Ramos (cell line): Measurements from ENCODE around the gene DIDO1.

Source experiments
- in situ Hi-C: fragments of 300-500 bp; cut with MboI; formaldehyde crosslinking; loops from one replicate; pipeline ENCODE4 v1.14.3; 2022; ENCODE audit warnings: low sequenced_read_pairs; ENCODE audit not compliant: unreplicated experiment

The DIDO1 gene

DNA sequence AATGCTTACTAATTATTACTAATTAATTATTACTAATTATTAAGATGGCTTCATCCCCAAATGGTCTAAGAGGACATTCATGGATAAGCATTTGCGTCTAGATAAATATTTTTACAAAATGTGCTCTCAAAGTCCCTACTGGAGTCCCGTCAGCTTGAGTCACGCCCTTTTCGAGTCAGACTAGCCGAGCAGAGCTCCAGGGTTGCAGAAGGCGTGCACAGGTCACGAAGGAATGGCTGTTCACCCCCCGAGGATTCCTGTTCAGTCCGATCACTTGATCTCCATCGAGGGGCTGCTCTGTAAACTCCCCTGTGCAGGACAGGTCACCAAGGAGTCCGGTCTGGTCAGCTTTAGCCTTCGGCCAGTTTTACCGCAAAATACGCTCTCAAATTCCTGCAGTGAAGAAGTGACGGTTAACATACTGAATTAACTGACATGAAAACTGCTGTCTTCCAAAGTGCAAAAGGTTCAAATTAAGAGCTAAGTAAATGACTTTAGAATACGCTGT, 84.5 kb downstream of the DIDO1 start:
- in situ Hi-C loops: no loop called here

DNA sequence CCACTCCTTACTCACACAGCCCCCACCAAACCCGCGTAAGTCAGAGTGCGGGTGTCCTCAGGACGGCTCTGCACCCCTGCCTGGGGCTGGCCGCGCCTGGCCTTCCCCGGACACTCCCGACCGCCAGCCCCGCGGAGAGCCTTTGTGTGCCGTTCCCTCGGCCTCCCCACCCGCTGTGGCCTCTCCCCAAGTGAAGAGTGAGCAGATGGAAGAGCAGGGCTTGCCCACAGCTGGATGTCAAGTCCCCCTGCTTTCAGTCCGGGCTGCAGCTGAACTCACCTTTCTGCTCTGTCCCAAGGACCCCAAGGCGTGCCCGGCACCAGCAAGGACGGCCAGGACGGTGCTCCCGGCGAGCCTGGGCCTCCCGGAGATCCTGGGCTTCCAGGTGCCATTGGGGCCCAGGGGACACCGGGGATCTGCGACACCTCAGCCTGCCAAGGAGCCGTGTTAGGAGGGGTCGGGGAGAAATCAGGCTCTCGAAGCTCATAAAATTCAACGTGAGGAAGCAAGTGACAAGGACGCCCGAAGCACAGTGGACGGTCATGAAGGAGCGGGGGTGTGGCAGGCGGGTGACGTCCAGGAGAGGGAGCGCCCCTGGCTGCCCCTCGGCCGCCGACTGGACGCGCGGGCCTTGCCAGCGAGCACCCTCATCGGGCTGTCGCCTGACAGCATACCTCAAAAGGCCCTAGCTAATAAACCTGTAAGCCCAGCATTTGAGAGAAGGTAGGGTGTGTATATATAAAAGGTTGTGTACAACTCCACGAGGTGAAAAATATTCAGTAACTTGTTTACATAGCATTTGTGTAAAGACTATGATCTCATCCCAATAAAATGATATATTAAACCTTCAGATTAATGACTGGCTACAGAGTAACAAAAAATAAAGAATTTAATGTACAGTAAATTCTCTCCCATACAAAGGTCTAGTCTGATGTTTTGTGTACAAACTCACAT, 85.8 kb downstream of the DIDO1 start:
- in situ Hi-C loops: no loop called here

DNA sequence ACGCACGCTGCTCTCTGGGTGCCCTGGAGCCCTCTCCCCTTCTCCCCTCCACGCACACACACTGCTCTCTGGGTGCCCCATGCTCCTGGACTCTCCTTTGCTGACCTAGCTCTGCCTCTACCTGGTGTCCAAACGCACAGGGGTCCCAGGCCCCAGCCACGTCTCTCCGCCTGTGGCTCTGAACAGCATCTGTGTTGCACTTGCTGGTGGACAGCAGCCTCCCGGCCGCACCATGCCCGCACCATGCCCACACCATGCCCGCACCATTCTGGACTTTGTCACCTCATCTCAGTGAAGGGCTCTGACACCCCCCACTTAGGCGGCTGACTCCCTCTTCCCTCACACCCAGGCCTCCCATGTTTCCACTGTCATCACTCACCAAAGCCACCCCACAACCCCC, 86.5 kb downstream of the DIDO1 start:
- in situ Hi-C loops: no loop called here

DNA sequence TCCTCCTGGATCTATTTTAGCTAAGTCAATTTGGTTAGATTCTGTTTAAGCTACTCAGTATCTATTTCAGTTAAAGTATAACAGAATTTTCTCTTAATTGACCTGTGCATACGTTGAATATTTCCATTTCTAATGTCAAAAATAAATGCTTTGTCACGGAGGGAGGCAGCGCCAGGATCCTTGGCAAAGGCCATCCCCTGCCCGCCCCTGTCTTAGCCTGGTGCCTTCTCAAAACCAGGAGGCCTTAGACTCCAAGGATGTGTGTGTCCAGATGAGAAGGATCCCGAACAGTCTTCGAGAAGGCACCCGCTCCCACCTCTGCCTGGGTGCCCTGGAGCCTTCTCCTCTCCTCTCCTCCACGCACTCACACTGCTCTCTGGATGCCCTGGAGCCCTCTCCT, 87.0 kb downstream of the DIDO1 start:
- in situ Hi-C loops: no loop called here

DNA sequence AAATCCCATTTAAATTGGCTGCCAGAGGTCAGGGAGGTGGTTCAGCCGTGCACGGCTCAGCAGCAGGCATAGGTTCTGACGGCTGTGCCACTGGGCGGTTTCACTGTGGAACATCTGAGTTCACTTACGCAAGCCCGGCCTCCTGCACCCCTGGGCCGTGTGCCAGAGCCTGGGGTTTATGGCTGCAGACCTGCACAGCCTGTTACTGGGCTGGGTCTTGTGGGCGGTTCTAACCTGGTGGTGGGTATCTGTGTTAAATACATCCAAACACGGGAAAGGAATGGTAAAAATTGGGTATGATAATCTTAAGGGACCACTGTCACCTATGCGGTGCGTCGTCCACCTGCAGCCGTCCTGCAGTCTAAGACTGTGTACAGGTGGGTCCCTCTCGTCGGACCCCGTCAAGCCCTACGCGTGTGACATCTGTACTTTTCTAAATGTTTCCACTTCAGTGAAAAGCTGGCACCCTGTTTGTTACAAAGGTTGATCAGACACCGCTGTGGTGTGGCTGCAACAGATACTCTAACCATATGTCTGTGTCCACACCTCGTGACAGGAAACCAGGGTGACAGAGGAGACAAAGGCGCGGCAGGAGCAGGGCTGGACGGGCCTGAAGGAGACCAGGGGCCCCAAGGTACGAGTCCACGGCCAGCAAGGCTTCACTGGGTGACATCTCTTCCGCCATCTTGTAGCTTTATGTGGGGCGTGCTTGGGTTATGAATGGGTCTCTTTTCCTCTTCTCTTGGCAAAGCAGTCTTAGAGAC, 88.0 kb downstream of the DIDO1 start:
- in situ Hi-C loops: no loop called here

DNA sequence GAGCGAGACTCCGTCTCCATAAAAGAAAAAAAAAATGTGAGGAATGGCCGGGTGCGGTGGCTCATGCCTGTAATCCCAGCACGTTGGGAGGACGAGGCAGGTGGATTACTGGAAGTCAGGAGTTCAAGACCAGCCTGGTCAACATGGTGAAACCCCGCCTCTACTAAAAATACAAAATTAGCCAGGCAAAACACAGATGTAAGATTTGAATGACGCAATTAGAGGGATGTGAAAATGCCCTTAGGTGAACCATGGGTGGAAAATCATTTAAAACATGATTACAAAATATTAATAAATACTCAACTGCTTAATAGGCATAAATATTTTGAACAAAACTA, 88.5 kb downstream of the DIDO1 start:
- in situ Hi-C loops: no loop called here

DNA sequence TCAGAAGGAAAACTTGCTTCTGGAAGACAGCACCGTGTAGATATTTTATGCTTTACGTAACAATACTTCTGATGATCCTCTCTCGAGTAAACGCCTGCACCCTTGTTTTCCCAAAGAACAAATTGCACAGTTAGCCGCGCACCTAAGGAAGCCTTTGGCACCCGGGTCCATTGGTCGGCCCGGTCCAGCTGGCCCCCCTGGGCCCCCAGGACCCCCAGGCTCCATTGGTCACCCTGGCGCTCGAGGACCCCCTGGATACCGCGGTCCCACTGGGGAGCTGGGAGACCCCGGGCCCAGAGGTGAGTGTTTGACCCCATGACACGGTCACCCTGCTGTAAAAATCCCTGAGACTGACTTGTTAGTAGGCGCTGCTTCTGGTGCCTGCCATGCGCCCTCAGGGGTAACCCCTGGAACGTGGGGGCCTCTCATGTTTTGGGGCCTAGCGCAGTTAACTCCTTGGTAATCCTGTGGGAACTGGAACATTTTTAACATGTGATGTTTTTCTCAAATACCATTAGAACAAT, 89.3 kb downstream of the DIDO1 start:
- in situ Hi-C loops: no loop called here

DNA sequence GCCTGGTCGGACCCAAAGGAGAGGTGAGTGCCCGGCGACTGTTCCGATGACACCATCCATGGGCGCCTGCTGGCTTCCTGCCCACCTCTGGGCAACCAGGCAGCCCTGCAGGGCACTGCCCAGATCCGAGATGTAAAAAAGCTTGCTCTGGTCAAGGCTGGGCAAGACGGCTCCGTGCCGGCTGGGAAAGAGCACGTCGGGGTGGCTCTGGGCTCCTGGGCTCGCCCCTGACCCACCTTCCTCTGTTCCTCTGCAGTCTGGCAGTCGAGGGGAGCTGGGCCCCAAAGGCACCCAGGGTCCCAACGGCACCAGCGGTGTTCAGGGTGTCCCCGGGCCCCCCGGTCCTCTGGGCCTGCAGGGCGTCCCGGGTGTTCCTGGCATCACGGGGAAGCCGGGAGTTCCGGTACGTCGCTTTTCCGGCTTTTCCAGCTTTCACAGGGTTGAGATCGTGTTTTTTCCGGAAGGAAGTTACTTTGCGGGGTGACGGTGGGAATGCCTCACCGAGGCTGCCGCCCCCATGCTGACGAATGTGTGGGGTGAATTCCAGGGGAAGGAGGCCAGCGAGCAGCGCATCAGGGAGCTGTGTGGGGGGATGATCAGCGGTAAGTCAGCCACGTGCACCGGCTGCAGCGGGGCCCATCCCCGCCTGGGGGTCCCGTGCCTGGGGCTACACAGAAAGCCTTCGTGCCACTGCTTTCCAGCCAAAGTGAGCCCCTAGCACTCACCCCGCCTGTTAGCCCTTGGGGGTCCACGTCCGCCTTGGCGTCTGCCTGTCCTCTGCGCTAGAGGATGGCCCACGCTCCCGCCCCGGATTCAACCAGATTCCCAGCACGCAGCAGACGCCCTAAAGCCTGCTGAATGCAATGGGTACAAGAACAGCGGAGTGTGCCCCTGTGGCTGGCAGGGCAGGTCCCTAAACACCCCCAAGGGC, 90.1 kb downstream of the DIDO1 start:
- in situ Hi-C loops: no loop called here

DNA sequence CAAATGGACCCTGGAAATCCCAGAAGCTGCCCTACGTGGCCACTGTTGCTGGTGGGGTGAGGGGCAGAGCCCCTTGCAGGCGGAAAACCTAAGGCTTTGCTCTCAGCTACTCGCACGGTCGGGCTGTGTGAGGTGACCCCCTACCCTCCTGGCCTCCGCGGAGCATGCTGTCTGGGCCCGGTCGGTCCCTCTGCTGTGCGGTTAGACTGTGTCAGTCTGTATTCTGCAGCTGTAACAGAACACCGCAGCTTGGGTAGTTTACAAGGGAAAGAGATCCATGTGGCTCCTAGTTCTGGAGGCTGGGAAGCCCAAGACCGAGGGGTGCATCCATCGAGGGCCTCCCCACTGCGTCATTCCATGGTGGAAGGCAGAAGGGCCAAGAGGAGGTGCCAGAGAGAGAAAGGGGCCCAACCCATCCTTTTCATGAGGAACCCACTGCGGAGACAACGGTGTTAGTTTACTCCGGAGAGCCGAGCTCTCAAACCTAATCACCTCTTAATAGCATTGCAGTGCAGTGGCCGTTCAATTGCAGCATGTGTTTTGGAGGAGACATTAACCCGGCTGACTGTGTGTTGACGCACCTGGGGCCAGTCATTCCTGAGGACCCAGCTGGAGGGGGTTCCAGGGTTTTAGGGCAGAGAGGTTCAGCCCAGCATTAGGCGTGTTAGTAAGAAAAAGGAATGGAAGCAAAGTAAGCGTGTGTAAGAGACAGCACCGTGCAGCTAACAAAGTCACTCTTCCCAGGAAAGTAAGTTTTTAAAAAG, 91.2 kb downstream of the DIDO1 start:
- in situ Hi-C loops: no loop called here

DNA sequence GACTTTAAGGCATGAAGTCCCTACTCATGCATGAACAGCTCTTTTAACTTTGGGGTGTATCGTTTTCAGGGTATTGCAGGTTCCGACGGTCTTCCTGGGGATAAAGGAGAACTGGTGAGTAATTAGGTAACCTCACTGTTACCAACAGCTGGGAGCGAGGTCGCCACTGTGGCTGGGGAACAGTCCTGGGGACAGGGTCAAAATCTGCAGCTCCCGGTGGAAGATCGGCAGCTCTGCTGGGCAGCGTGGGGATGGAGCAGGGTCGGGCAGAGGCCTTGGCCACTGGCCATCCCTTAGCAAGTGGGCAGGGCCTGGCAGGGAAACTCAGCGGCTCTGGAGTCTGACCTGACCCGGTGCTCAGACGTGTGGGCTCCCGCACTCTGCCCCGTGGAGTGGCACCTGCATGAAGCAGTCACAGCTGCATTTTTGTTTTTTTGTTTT, 93.3 kb downstream of the DIDO1 start:
- in situ Hi-C loops: no loop called here

DNA sequence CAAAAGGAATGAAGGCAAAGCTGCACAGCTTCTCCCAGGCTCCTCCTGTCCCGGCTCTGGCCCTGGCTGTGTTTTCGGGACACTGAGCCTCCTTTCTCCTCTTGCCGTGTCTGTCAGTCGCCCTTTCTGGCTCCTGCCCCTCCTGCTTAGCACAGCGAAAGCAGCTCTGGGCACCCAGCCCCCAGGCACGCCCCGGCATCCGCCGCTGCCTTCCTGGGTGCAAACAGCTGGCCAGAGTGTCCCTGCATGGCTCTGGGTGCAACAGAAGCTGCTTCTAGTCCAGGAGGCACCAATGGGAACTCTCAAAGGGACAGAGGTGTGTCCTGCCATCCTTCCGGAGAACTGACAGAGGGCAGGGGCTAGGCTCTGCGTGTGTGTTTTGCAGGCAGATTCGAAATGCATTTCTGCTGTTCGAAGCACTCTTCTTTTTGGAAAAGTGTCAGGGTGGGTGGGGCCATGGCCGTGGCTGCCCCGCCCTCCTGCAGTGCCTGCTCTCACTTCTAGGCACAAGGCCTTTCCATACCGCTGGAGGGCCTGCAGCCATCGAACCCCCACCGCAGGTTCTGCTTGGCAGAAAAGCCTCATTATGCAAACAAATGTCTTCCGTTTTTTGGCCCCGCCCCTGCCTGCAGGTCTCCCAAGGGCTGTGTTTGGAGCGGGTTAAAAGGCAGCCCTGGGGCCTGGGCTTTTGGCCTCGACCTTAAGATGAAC, 93.9 kb downstream of the DIDO1 start:
- in situ Hi-C loops: no loop called here

DNA sequence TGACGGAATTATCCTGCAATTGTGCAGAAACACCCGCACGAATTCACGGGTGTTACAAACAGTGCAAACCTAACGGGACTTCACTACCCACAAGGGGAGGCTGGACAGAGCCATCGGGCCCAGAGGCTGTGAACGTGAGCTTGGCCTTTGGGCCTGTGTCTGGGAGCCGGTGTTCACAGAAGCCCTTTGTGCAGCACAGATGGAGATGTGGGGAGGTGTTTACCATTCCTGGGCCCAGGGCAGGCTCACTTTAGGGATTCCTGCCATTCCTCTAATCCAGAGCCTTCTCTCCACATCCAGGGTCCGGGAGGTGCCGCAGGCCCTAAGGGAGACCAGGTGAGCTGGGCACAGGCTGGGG, 94.5 kb downstream of the DIDO1 start:
- in situ Hi-C loops: no loop called here

DNA sequence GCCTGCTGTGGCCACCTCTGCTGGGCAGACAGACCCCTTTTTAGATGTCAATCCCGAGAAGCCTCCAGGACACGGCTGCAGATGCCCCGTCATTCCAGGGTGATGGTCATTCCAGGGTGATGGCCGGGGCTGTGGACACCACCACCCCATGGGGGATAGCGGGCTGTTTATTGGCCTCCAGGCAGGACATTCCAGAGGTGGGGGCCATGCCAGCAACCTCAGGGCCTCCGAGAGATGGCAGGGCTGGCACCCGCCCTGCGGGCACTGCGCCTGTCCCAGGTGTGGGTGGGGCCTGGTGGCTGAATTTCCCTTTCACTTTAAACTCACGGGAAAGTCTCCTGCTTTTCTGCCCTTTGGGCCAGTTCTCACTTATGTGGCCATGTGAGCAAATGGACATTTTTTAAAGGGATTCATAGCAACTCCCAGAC, 94.9 kb downstream of the DIDO1 start:
- in situ Hi-C loops: no loop called here

DNA sequence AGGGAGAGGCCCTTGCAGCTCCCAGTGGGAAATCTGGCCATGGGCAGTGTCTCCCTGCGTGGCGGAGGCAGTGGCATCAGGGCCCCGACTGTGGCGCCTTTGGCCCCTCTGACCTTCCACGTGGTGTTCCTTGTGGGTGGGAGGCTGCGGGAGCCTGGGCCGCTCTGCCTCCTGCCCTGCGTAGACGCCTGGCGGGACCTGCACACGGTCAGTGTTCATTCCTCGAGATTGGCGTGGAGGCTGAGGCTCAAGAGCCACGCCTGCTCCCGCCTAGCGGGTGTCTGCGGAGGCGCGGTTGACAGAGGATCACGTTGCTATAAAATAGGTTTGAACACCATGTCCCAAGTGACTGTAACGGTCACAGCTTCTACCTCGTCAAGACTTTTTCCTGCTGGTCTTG, 95.5 kb downstream of the DIDO1 start:
- in situ Hi-C loops: no loop called here

DNA sequence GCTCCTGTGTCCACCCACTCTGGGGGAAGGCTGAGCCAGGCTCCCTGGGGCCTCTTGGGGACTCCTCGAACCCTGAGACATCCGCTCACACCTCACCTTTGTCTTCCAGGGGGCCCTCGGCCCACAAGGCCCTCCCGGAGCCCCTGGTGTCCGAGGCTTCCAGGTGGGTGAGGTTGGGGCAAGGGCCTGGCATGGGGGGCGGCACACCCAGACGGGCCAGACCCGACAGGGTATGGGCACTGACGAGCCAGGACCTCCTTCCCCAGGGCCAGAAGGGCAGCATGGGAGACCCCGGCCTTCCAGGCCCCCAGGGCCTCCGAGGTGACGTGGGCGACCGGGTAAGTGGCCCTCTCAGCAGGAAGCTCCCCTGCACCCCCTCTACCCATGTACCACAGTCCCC, 96.1 kb downstream of the DIDO1 start:
- in situ Hi-C loops: no loop called here

DNA sequence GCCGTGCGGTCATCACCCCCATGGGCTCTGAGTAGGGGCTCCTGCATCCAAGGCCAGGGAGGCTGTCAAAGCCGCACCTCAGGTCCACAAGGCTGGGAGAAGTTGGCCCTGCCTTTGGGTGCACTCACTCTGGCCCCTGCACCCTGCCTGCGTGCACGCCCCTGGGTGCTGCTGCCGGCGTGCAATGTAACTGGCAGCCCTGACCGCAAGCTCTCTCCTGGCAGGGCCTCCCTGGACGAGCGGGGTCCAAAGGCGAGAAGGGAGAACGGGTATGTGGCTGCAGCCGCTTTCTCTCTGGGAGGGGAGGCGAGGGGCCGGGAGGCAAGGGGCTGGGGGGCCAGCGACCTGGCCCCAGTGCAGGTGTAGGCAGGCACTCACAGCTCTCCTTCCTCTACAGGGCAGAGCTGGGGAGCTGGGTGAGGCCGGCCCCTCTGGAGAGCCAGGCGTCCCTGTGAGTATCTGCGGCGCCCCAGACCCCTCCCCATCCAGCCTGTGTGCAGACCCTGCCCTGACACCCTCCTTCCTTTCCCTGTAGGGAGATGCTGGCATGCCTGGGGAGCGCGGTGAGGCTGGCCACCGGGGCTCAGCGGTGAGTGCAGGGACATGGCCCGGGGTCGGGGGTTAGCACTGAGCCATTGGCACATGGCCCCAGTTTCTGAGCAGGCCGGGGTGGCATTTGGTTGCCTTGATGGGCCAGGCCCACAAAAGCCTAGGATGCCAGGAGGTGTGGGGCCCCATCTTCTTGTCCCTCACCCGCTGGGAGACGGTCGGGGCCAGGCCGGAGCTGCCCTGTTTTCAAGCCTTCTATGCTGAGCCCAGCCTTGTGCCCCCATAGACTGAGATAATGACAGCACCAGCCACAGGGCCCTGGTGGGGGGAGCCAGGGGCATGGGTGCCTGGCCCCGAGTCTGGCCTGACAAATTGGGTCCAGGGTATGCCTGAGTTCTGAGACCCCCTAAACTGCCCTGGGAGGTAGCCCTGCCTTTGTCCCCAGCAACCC, 96.8 kb downstream of the DIDO1 start:
- in situ Hi-C loops: no loop called here

DNA sequence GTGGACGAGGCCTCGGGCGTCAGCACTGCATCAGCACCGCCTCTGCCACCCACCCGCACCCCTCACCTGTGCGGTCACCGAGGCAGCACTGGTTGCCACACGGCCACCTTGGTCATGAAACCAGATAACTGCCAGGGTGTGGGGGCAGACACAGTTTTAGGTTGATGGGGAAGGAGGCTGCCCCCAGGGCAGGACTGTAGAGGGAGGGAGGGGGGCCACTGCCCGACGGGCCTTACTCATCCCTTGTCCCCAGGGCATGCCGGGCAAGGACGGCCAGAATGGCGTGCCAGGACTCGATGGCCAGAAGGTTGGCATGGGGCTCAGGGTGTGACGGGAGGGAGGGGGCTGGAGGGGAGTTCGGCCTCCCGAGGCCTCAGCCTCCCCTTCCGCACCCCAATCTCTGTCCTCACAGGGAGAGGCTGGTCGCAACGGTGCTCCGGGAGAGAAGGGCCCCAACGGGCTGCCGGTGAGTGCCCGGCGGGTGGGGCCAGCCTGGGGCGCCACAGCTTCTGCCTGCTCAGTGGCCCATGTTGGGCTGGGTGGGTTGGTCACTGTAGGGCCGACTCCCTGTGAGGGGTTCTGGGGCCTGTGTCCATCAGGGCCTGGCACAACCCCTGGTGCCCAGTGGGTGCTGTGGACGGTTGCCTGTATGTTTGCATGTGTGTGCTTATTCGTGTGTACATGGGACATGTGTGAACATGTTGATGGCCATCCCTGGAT, 97.6 kb downstream of the DIDO1 start:
- in situ Hi-C loops: no loop called here
